HepG2 (cell line): Measurements from ENCODE around the gene BPIFB6. TPM values are rescaled to one million over a fixed set of nuclear protein-coding genes. Genes with fewer than 3 reads are reported as not detected.

Source experiments
- ATF6 ChIP-seq: sonication (generic); formaldehyde crosslinking; conservative IDR thresholded peaks from 2 replicates; pipeline ENCODE4 v1.4.0; 2020; ENCODE audit warnings: missing genetic modification reagents
- DNMT1 ChIP-seq: sonication (generic); formaldehyde crosslinking; IDR thresholded peaks from 2 replicates; pipeline ENCODE4 v1.5.1; 2020; ENCODE audit warnings: mild to moderate bottlenecking, missing genetic modification reagents
- GATAD1 ChIP-seq: IDR thresholded peaks from 2 replicates; pipeline ENCODE4 v1.6.1; 2016; ENCODE audit warnings: missing genetic modification reagents, missing compliant biosample characterization
- MIER3 ChIP-seq: IDR thresholded peaks from 2 replicates; pipeline ENCODE4 v1.6.1; 2016; ENCODE audit warnings: missing compliant biosample characterization, borderline replicate concordance
- NCOA1 ChIP-seq: sonication (generic); formaldehyde crosslinking; IDR thresholded peaks from 2 replicates; pipeline ENCODE4 v1.9.0; 2021; ENCODE audit warnings: missing genetic modification reagents
- PAX8 ChIP-seq: sonication (generic); formaldehyde crosslinking; IDR thresholded peaks from 2 replicates; pipeline ENCODE4 v1.8.0; 2022; ENCODE audit warnings: mild to moderate bottlenecking, missing genetic modification reagents, borderline replicate concordance
- RBFOX2 ChIP-seq: fragments of 200-400 bp; formaldehyde crosslinking; IDR thresholded peaks from 2 replicates; pipeline ENCODE4 v1.6.1; 2017; ENCODE audit warnings: low read depth, mild to moderate bottlenecking, low read length
- SIX1 ChIP-seq: sonication (generic); formaldehyde crosslinking; IDR thresholded peaks from 2 replicates; pipeline ENCODE4 v1.4.0; 2020; ENCODE audit warnings: missing genetic modification reagents, borderline replicate concordance
- SIX4 ChIP-seq: sonication (generic); formaldehyde crosslinking; IDR thresholded peaks from 2 replicates; pipeline ENCODE4 v1.4.0; 2020; ENCODE audit warnings: missing genetic modification reagents
- SMC3 ChIP-seq: IDR thresholded peaks from 2 replicates; pipeline ENCODE4 v1.6.1; 2011; ENCODE audit warnings: low read length, improper control_type of control experiment
- SRF ChIP-seq: IDR thresholded peaks from 2 replicates; pipeline ENCODE4 v1.6.1; 2011; ENCODE audit warnings: mild to moderate bottlenecking, low read depth, low read length, moderate library complexity
- TMF1 ChIP-seq: sonication (generic); formaldehyde crosslinking; IDR thresholded peaks from 2 replicates; pipeline ENCODE4 v1.8.1; 2022; ENCODE audit warnings: low read depth, missing genetic modification reagents
- ZC3H4 ChIP-seq: sonication (generic); formaldehyde crosslinking; IDR thresholded peaks from 2 replicates; pipeline ENCODE4 v1.4.0; 2020; ENCODE audit warnings: missing genetic modification reagents, borderline replicate concordance
- ZKSCAN1 ChIP-seq: fragments of 150-350 bp; IDR thresholded peaks from 2 replicates; pipeline ENCODE4 v1.6.1; 2014; ENCODE audit warnings: low read length
- ZNF552 ChIP-seq: sonication (generic); formaldehyde crosslinking; IDR thresholded peaks from 2 replicates; pipeline ENCODE4 v1.9.0; 2022; ENCODE audit warnings: missing genetic modification reagents, mild to moderate bottlenecking, borderline replicate concordance
- ZSCAN22 ChIP-seq: sonication (generic); formaldehyde crosslinking; IDR thresholded peaks from 2 replicates; pipeline ENCODE4 v1.4.0; 2020; ENCODE audit warnings: mild to moderate bottlenecking, missing genetic modification reagents
- polyA plus RNA-seq, 8 experiments: library from polyadenylated mRNA; depleted of rRNA in 3 of 8; stranded (reverse) in 7 of 8; unstranded in 1 of 8; fragments of >200 nt; fragmentation: Illumina TruSeq in 4 of 8; extraction: Trizol in 4 of 8; gene quantifications; 2 replicates each; pipeline versions ENCODE4 v1.2.1 to v1.2.3, GENCODE V29; 2011 to 2016; ENCODE audit warnings: low read depth in 4 of 8, missing spikeins in 1 of 8, mixed read lengths in 1 of 8; ENCODE audit not compliant: insufficient read depth in 1 of 8
- total RNA-seq, 5 experiments: library from RNA; depleted of rRNA; stranded (reverse); fragments of >200 nt; fragmentation: Illumina TruSeq; extraction: Trizol; gene quantifications; 2 replicates each; pipeline ENCODE4 v1.2.3, GENCODE V29; 2016; ENCODE audit warnings: low read depth in 1 of 5
- TF ChIP-seq, protein P1 (sequence below): sonication (generic); formaldehyde crosslinking; IDR thresholded peaks from 2 replicates; pipeline ENCODE4 v1.4.0; 2020; ENCODE audit warnings: missing genetic modification reagents, borderline replicate concordance
- TF ChIP-seq, protein P2 (sequence below): IDR thresholded peaks from 2 replicates; pipeline ENCODE4 v1.6.1; 2016; ENCODE audit warnings: mild to moderate bottlenecking
- TF ChIP-seq, protein P3 (sequence below): sonication (generic); formaldehyde crosslinking; conservative IDR thresholded peaks from 2 replicates; pipeline ENCODE4 v1.4.0; 2020; ENCODE audit warnings: missing genetic modification reagents

Gene BPIFB6
- total and polyA plus RNA-seq, 2 of the 13 experiments (the other 11 are each of a cell fraction or from before 2014, with no cell fraction given) = 0.13 to 1.7 TPM

GRCh38 chr20:33010674-33011449 lies 20.6 kb upstream of the BPIFB6 start (continued):
- TF ChIP-seq SIX4 (no peak), PAX8 (CRISPR knock-in tag) (no peak), ZNF552 (0 out of 2 replicates have a peak, but pooled peaks have one; percentile 43), SIX1 (no peak), TMF1 (CRISPR knock-in tag) (no peak), ZKSCAN1 (no peak), ZC3H4 (peak; percentile 9; the same call in 1 of the 2 replicates), ZSCAN22 (CRISPR knock-in tag) (no peak), DNMT1 (CRISPR knock-in tag) (no peak), RBFOX2 (peak; percentile 82), ATF6 (CRISPR knock-in tag) (no peak), SMC3 (no peak), NCOA1 (CRISPR knock-in tag) (no peak), GATAD1 (CRISPR knock-in tag) (no peak), SRF (no peak), MIER3 (CRISPR knock-in tag) (no peak)
- TF ChIP-seq, protein P1, sequence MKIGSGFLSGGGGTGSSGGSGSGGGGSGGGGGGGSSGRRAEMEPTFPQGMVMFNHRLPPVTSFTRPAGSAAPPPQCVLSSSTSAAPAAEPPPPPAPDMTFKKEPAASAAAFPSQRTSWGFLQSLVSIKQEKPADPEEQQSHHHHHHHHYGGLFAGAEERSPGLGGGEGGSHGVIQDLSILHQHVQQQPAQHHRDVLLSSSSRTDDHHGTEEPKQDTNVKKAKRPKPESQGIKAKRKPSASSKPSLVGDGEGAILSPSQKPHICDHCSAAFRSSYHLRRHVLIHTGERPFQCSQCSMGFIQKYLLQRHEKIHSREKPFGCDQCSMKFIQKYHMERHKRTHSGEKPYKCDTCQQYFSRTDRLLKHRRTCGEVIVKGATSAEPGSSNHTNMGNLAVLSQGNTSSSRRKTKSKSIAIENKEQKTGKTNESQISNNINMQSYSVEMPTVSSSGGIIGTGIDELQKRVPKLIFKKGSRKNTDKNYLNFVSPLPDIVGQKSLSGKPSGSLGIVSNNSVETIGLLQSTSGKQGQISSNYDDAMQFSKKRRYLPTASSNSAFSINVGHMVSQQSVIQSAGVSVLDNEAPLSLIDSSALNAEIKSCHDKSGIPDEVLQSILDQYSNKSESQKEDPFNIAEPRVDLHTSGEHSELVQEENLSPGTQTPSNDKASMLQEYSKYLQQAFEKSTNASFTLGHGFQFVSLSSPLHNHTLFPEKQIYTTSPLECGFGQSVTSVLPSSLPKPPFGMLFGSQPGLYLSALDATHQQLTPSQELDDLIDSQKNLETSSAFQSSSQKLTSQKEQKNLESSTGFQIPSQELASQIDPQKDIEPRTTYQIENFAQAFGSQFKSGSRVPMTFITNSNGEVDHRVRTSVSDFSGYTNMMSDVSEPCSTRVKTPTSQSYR (CRISPR knock-in tag) = no peak
- TF ChIP-seq, protein P2, sequence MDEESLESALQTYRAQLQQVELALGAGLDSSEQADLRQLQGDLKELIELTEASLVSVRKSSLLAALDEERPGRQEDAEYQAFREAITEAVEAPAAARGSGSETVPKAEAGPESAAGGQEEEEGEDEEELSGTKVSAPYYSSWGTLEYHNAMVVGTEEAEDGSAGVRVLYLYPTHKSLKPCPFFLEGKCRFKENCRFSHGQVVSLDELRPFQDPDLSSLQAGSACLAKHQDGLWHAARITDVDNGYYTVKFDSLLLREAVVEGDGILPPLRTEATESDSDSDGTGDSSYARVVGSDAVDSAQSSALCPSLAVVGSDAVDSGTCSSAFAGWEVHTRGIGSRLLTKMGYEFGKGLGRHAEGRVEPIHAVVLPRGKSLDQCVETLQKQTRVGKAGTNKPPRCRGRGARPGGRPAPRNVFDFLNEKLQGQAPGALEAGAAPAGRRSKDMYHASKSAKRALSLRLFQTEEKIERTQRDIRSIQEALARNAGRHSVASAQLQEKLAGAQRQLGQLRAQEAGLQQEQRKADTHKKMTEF (CRISPR knock-in tag) = no peak
- TF ChIP-seq, protein P3, sequence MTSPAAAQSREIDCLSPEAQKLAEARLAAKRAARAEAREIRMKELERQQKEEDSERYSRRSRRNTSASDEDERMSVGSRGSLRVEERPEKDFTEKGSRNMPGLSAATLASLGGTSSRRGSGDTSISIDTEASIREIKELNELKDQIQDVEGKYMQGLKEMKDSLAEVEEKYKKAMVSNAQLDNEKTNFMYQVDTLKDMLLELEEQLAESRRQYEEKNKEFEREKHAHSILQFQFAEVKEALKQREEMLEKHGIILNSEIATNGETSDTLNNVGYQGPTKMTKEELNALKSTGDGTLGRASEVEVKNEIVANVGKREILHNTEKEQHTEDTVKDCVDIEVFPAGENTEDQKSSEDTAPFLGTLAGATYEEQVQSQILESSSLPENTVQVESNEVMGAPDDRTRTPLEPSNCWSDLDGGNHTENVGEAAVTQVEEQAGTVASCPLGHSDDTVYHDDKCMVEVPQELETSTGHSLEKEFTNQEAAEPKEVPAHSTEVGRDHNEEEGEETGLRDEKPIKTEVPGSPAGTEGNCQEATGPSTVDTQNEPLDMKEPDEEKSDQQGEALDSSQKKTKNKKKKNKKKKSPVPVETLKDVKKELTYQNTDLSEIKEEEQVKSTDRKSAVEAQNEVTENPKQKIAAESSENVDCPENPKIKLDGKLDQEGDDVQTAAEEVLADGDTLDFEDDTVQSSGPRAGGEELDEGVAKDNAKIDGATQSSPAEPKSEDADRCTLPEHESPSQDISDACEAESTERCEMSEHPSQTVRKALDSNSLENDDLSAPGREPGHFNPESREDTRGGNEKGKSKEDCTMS (CRISPR knock-in tag) = no peak
